SU-DHL-6 (cell line): Measurements from ENCODE around the gene KCNJ18.
"Not testable (repeated sequence)": the region's sequence is repeated elsewhere in the genome, so short reads cannot be mapped to it uniquely, and the experiment has no call there.

ENCODE experiments used
- CTCF ChIP-seq: fragments of 200-600 bp; sonication (generic); IDR thresholded peaks from one replicate; pipeline ENCODE4 v1.5.1; 2017; ENCODE audit warnings: antibody characterized with exemption, mild to moderate bottlenecking, low read length, moderate library complexity; ENCODE audit not compliant: insufficient read depth, poor library complexity, severe bottlenecking
- EZH2phosphoT487 ChIP-seq: fragments of 200-600 bp; sonication (generic), shearing (Covaris generic); conservative IDR thresholded peaks from 2 replicates; pipeline ENCODE4 v1.6.1; 2018; ENCODE audit warnings: mild to moderate bottlenecking, antibody characterized with exemption, low read length, moderate library complexity, mixed read lengths

- not testable (repeated sequence) for TF ChIP-seq CTCF, EZH2phosphoT487
Observed at GRCh38 chr17:21737015-21737580, 44.8 kb downstream of the KCNJ18 start.
